Activated T-helper 2 cell treated with anti-CD3 and anti-CD28 coated beads, Interferon-gamma antibody, Interleukin-2, Interleukin-4, amounts not matched to agents 10 μg/mL and 5 μg/mL and 100 μg/mL, durations not matched to agents 14 hours and 24 hours and 36 hours (primary cell): ENCODE measurements around the gene INPP5K. TPM values are rescaled to one million over a fixed set of nuclear protein-coding genes. Genes with fewer than 3 reads are reported as not detected.

ENCODE experiments used
- DNase-seq: peaks from one replicate; pipeline ENCODE4 v3.0.0; 2021; ENCODE audit warnings: low spot score
- H3K27ac Mint-ChIP-seq: one replicate; pipeline ENCODE4 v1.8.0; 2021; ENCODE audit warnings: mixed read lengths
- H3K27me3 Mint-ChIP-seq: one replicate; pipeline ENCODE4 v1.8.0; 2021; ENCODE audit warnings: low read depth, mixed read lengths
- H3K36me3 Mint-ChIP-seq: one replicate; pipeline ENCODE4 v1.8.0; 2021; ENCODE audit warnings: low read depth, mixed read lengths
- H3K4me1 Mint-ChIP-seq: one replicate; pipeline ENCODE4 v1.8.0; 2021; ENCODE audit warnings: low read depth, mixed read lengths
- H3K4me3 Mint-ChIP-seq: one replicate; pipeline ENCODE4 v1.8.0; 2021; ENCODE audit warnings: low read depth, mild to moderate bottlenecking, moderate library complexity, mixed read lengths
- H3K9me3 Mint-ChIP-seq: one replicate; pipeline ENCODE4 v1.8.0; 2021; ENCODE audit warnings: mixed read lengths
- intact Hi-C: fragments of 100-400 bp; cut with micrococcal nuclease; formaldehyde crosslinking; loops from one replicate; pipeline ENCODE4 v1.15.1; 2023
- total RNA-seq: library from RNA; stranded (reverse); gene quantifications from 2 replicates; pipeline ENCODE4 v1.2.3, GENCODE V29; 2022

INPP5K gene
- total RNA-seq, 1 donor from 2014 or later: 31.0 TPM

DNA sequence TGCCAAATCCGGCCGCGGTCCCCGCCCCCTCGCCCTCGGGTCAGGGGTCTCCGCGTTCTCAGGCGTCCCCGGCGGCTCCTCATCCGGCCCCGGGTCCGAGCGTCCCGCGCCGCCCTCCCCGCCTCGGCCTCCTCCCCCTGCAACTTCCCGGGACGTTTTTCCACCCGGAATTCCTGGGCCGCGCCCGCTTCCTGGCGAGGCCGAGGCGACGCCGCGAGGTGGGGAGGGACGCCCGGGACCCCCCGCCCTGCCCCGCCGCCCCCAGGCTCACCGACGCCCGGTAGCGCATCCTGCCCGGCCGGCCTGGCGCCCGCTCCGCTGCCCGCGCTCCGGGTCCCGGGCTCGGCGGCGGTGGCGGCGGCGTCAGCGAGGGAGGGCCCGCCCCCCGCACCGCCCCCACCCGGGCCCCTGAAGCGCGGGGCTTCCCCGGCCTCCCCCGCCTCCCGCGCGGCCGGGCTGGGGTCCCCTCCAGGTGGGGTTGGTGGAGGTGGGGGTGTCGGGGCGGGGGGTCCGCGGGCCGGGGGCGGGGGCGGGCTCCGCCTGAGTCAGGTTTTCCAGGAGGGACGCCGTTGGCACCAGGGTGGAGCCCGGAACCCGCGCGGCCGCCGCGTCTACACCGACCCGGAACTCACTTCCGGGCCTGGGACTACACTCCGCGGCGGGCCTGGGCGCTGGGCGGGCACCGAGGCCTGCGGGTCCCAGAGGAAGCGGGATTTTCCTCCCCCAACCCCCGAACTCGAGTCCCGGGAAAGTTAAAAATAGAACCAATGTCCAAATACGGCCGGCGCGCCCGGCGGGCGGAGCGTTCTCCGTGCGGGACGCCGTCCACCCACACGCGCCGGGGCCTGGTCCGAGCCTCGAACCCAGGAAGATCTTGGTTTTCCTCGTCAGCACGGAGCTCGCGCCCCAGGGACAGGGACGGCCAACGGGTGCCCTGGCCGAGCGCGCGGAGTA, 30.7 kb downstream of the INPP5K start:
- no peak overlapping the region for H3K27ac Mint-ChIP-seq

DNA sequence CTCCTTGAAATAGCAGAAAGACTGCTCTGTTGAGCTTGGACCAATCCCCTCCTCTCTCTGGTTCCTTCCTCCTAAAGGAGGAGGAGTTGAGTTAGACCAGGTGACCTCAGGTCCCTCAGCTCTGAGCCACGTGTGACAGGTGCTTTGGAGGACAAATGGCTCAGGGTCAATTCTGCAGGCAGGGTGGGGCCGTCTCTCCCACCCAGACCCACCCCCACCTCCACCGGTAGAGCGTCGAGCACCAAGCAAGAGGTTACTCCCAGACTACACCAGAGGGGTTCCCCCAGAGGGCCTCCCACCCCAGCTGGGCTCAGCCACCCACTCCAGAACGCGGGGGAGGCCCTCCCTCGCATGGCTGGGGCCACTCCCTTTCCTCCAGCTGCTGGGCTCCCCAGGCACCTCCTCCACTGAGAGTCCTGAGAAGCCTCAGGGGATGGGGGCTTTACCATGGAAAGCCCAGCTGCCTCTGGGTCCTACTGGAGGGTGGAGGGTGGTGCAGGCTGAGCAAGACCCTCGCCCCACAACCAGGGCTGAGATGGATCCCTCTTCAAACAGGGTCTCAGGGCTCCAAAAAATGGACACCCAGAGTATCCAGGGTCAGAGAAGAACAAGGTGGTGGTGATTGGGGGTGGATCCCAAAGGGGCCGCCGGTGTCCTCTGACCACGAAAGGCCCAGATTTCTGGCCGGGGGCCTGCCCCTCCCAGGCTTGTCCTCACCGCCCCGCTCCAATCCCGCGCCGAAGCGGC, 31.6 kb downstream of the INPP5K start:
- Mint-ChIP-seq H3K4me1 (peaks cover 15% of the 10 kb centered on the region), H3K9me3 (no peaks in the 10 kb centered on the region), H3K4me3 (peak overlapping the region; percentile 80), H3K36me3 (peaks cover 21% of the 10 kb centered on the region), H3K27ac (peak overlapping the region; percentile 75), H3K27me3 (no peaks in the 10 kb centered on the region)
- intact Hi-C loops: no loop called here
- peak; percentile 31 for DNase-seq

More for the DNA sequence above, 30.7 kb downstream of the INPP5K start:
- peak; percentile 55 for DNase-seq
- H3K36me3 Mint-ChIP-seq: peaks cover 25% of the 10 kb centered on the region
- peaks cover 18% of the 10 kb centered on the region for H3K4me1 Mint-ChIP-seq
- no peaks in the 10 kb centered on the region for H3K27me3 Mint-ChIP-seq
- intact Hi-C loops: loop anchor here (2.0 kb wide), 1 partner anchor 23 kb away; no protein-coding TSS in a partner anchor
- H3K4me3 Mint-ChIP-seq: peak overlapping the region; percentile 49
- H3K9me3 Mint-ChIP-seq: no peaks in the 10 kb centered on the region

DNA sequence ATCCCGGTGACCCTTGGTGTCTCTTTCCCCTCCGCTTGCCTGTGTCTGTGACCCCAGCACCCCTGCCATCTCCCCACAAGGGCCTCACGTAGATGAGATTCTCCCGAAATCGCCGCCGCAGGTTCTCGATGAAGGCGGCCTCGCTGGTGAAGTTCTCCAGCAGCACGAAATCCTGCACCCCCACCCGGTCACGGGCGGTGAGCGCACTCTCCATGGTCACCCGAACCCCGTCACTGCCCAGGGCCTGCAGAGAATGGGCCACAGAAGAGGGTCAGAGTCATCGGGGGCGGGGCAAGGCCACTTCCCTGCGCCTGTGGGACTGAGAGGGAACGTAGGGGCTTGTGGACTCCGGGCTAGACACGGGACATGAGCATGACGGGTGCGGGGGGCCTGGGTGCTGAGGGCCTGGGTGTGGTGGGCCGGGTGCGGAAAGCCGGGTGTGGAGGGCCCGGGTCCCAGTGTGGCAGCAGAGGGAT, 32.3 kb downstream of the INPP5K start:
- no peak overlapping the region for H3K27ac Mint-ChIP-seq

DNA sequence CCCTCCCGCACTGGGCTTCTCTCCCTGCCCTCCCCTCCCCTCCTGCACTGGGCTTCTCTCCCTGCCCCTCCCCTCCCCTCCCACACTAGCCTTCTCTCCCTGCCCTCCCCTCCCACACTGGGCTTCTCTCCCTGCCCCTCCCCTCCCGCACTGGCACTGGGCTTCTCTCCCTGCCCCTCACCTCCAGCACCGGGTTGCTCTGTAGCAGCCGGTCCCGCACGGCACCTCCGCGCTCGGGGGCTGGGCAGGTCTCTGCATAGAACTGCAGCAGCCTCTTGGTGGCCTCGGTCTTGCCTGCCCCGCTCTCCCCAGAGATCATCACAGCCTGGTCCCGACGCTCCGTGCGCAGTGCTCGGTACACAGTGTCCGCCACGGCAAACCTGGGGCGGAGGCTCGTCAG, 33.7 kb downstream of the INPP5K start:
- no peak overlapping the region for H3K27ac Mint-ChIP-seq
- peaks cover 31% of the 10 kb centered on the region for H3K36me3 Mint-ChIP-seq

More for the DNA sequence above, 32.3 kb downstream of the INPP5K start:
- Mint-ChIP-seq H3K27me3 (no peaks in the 10 kb centered on the region), H3K4me1 (peaks cover 14% of the 10 kb centered on the region), H3K9me3 (no peaks in the 10 kb centered on the region), H3K4me3 (peak overlapping the region; percentile 78), H3K36me3 (peaks cover 25% of the 10 kb centered on the region)
- no peak for DNase-seq
- intact Hi-C loops: no loop called here

DNA sequence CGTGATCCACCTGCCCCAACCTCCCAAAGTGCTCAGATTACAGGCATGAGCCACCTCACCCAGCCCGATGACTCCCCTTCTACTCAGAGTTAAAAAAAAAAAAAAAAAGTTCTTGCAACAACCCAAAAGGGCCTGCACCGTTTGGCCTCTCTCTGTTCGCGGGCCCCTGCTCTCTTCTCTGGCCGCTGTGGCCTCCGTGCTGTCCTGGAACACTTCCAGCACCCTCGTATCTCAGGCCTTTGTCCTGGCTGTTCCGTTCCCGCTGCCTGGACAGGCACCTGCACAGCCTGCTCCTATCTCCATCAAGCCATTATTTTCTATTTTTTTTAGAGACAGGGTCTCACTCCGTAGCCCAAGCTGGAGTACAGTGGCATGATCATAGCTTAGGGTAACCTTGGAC, 34.7 kb downstream of the INPP5K start:
- intact Hi-C loops: no loop called here
- no peaks in the 10 kb centered on the region for H3K27me3 Mint-ChIP-seq
- no peak overlapping the region for H3K4me3 Mint-ChIP-seq
- no peaks in the 10 kb centered on the region for H3K9me3 Mint-ChIP-seq
- peaks cover 31% of the 10 kb centered on the region for H3K36me3 Mint-ChIP-seq
- H3K4me1 Mint-ChIP-seq: peaks cover 2% of the 10 kb centered on the region
- no peak for DNase-seq
- H3K27ac Mint-ChIP-seq: no peak overlapping the region

More for the DNA sequence above, 33.7 kb downstream of the INPP5K start:
- peaks cover 6% of the 10 kb centered on the region for H3K4me1 Mint-ChIP-seq
- H3K4me3 Mint-ChIP-seq: no peak overlapping the region
- H3K9me3 Mint-ChIP-seq: no peaks in the 10 kb centered on the region
- DNase-seq: no peak
- no peaks in the 10 kb centered on the region for H3K27me3 Mint-ChIP-seq
- intact Hi-C loops: no loop called here

DNA sequence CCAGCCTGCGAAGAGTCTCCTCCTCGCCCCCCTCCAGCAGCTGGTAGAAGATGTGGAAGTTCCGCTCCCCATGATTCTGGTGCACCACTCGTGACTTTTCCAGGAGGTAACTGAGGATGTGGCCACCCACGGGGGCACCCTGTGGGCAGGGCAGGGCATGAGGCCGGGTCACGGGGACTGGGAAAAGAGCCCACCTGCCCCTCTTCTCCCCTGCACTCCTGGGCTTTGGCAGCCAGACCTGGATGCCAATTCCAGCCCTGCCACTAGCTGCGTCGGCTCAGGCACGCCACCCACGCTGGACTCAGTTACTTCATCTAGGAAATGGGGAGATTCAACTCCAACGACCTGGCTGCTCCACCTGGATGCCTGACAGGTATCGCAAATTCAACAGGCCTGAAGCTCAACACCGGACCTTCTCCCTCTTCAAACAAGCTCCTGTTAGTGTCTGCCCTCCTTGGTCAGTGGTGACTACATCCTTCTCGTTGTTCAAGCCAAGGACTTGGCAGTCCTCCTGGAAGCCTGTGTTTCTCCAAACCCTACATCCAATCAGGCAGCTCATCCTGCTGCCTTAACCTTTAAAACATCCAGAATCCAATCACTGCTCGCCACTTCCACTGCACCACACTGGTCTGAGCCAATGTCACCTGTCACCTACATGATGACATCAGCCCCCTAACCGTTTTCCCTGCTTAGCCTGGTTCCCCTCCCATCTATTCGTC, 35.5 kb downstream of the INPP5K start:
- Mint-ChIP-seq H3K4me1 (peaks cover 2% of the 10 kb centered on the region), H3K9me3 (no peaks in the 10 kb centered on the region), H3K27ac (no peak overlapping the region), H3K27me3 (no peaks in the 10 kb centered on the region), H3K36me3 (peaks cover 30% of the 10 kb centered on the region), H3K4me3 (no peak overlapping the region)
- intact Hi-C loops: no loop called here
- no peak for DNase-seq

DNA sequence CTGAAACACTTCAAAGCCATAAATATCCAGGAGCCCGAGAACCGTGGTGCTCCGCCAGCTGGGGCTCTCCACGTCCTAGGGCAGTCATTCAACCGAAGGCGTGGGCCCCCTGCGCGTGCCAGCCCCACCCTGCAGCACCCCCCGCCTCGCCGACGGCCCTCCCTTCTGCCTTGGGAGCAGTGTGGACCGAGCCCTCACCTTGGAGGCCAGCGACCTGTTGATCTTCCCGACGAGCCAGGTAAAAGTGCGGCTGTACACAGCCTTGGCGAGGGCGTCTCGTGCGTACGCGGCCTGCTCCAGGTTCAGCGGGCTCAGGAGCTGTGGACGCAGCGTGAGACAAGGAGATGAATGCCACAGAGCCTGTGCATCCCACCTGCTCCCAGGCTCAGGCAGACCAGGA, 38.0 kb downstream of the INPP5K start:
- Mint-ChIP-seq H3K4me3 (no peak overlapping the region), H3K27me3 (no peaks in the 10 kb centered on the region), H3K9me3 (no peaks in the 10 kb centered on the region), H3K36me3 (peaks cover 39% of the 10 kb centered on the region), H3K4me1 (peaks cover 6% of the 10 kb centered on the region), H3K27ac (no peak overlapping the region)
- no peak for DNase-seq
- intact Hi-C loops: no loop called here

DNA sequence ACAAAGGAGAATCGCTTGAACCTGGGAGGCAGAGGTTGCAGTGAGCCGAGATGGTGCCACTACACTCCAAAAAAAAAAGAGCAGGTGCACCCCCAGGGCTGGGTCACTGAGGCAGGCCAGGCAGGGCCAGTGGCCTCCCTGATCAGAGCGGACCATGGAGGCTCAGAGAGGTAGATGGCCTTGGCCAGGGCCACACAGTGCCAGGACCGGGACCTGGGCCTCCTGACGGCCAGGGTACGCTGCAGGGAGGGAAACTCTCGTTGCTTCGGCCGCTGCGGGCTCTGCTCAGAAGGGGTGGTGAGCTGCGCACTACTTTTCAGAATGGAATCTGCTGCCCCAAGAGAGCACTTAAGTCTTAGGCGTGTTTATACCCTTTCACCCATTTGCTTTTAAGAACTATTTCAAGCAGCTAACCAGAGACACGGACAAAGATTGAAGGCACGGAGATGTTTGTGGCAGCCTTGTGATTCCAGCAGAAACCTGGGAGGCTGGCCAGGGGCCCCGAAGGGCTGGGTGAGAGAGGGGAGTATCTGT, 41.0 kb downstream of the INPP5K start:
- H3K4me3 Mint-ChIP-seq: no peak overlapping the region
- no peaks in the 10 kb centered on the region for H3K9me3 Mint-ChIP-seq
- H3K36me3 Mint-ChIP-seq: peaks cover 35% of the 10 kb centered on the region
- peaks cover 6% of the 10 kb centered on the region for H3K4me1 Mint-ChIP-seq
- H3K27me3 Mint-ChIP-seq: no peaks in the 10 kb centered on the region
- H3K27ac Mint-ChIP-seq: no peak overlapping the region
- DNase-seq: no peak
- intact Hi-C loops: no loop called here

DNA sequence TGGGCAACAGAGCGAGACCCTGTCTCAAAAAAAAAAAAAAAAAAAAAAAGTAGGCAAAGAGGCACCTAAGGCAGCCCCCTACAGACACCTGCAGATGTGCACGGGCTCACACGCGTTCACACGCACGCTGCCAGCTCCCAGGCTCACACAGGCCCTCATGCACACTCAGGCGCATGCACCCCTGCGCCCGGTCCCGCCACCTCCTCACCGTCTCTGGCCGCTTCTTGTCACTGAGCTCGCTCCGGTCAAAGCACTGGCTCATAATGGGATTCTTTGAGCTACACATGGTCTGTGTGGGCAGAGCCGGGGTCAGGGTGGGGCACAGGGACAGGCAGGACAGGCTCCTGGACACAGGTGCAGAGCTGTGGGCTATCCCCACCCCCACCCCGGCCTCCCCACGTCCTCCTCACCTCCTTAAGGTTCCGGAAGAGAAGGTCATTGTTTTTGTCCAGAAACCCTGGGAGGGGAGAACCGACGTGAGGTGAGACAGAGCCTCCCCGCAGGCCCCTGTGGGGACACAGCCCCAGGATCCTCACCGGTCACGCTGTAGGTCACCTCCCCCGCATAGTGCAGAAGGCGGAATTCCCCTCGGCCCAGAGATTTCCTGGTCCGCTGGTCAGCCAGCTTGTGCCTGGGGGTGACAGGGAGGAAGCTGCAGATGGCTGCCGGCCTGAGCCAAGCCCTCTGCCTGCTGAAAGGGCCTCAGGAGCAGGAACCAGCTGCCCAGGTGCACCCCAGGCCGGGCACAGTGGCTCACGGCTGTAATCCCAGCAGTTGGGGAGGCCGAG, 41.8 kb downstream of the INPP5K start:
- no peaks in the 10 kb centered on the region for H3K27me3 Mint-ChIP-seq
- DNase-seq: no peak
- peaks cover 6% of the 10 kb centered on the region for H3K4me1 Mint-ChIP-seq
- no peak overlapping the region for H3K27ac Mint-ChIP-seq
- no peak overlapping the region for H3K4me3 Mint-ChIP-seq
- H3K9me3 Mint-ChIP-seq: no peaks in the 10 kb centered on the region
- peaks cover 39% of the 10 kb centered on the region for H3K36me3 Mint-ChIP-seq
- intact Hi-C loops: no loop called here

DNA sequence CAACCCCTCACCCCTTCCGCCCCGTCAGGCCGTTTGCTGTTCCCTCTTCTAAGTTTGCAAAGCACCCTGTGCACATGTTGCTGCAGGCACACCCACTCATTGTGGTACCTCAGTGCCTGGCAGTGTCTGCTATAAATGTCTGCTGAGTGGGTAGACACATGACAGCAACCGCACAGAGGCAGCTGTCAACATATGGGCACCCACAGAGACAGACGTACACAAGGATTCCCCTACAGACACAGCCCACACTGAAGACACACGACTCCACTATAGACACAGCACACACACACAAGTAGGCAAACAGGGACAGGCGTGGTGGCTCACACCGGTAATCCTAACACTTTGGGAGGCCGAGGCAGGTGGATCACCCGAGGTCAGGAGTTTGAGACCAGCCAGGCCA, 42.6 kb downstream of the INPP5K start:
- H3K4me3 Mint-ChIP-seq: no peak overlapping the region

DNA sequence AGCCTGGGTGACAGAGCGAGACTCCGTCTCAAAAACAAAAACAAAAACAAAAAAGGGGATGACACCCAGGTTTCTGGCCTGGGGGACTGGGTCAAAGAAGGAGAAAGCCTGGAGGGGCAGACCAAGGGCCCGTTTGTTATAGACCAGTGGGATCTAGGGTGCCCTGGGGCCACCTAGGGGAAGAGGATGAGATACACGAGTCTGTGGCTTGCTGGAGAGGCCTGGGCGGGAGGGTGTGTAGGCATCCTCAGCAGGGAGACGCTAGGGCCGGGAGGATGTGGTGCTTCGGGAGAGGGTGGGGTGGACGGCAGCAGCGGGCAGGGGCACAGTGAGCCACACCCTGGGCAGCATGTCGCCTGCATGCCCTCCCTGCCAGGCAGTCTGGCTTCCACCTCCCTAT, 43.2 kb downstream of the INPP5K start:
- DNase-seq: no peak
- H3K36me3 Mint-ChIP-seq: peaks cover 51% of the 10 kb centered on the region
- H3K9me3 Mint-ChIP-seq: no peaks in the 10 kb centered on the region
- H3K4me3 Mint-ChIP-seq: no peak overlapping the region
- H3K4me1 Mint-ChIP-seq: peaks cover 6% of the 10 kb centered on the region
- intact Hi-C loops: no loop called here
- no peaks in the 10 kb centered on the region for H3K27me3 Mint-ChIP-seq
- no peak overlapping the region for H3K27ac Mint-ChIP-seq

More for the DNA sequence above, 42.6 kb downstream of the INPP5K start:
- peaks cover 44% of the 10 kb centered on the region for H3K36me3 Mint-ChIP-seq
- H3K9me3 Mint-ChIP-seq: no peaks in the 10 kb centered on the region
- intact Hi-C loops: no loop called here
- no peak overlapping the region for H3K27ac Mint-ChIP-seq
- H3K27me3 Mint-ChIP-seq: no peaks in the 10 kb centered on the region
- no peak for DNase-seq
- peaks cover 6% of the 10 kb centered on the region for H3K4me1 Mint-ChIP-seq
